DND-41 (cell line): ENCODE data around the gene SDHA.
"Not testable (repeated sequence)": the region's sequence is repeated elsewhere in the genome, so short reads cannot be mapped to it uniquely, and the experiment has no call there.

Experiments
- ATAC-seq: fragments of 200-7000 bp; cut with Tn5 transposase; 3 replicates; pipeline ENCODE4 v1.9.1; 2021; ENCODE audit warnings: low read depth; ENCODE audit not compliant: insufficient read depth
- DNase-seq: peaks from one replicate; pipeline ENCODE4 v3.0.0-alpha.2; 2020
- H2AFZ ChIP-seq: 2 replicates; pipeline ENCODE4 v1.6.0; 2012; ENCODE audit warnings: low read depth, low read length
- H3K27ac ChIP-seq: 2 replicates; pipeline ENCODE4 v1.5.1; 2012; ENCODE audit warnings: low read length, inconsistent platforms
- H3K27me3 ChIP-seq: fragments of 200-600 bp; sonication (generic); 2 replicates; pipeline ENCODE4 v1.6.0; 2012; ENCODE audit warnings: low read length, mild to moderate bottlenecking, inconsistent platforms; ENCODE audit not compliant: insufficient read depth, poor library complexity
- H3K36me3 ChIP-seq: 2 replicates; pipeline ENCODE4 v1.5.1; 2012; ENCODE audit warnings: low read length, inconsistent platforms; ENCODE audit not compliant: insufficient read depth
- H3K4me1 ChIP-seq: 2 replicates; pipeline ENCODE4 v1.5.1; 2012; ENCODE audit warnings: mild to moderate bottlenecking, low read length; ENCODE audit not compliant: insufficient read depth
- H3K4me2 ChIP-seq: 2 replicates; pipeline ENCODE4 v1.6.0; 2012; ENCODE audit warnings: mild to moderate bottlenecking, moderate library complexity, low read length, inconsistent platforms; ENCODE audit not compliant: insufficient read depth
- H3K4me3 ChIP-seq, 2 experiments: fragments of 200-600 bp in 1 of 2; shearing (Covaris generic) in 1 of 2; 2 replicates each; pipeline ENCODE4 v1.5.1; 2012 to 2016; ENCODE audit warnings: inconsistent platforms in 2 of 2, low read length in 2 of 2, mild to moderate bottlenecking in 2 of 2, low read depth in 1 of 2, moderate library complexity in 1 of 2
- H3K79me2 ChIP-seq: 2 replicates; pipeline ENCODE4 v1.6.0; 2012; ENCODE audit warnings: low read length, inconsistent platforms; ENCODE audit not compliant: insufficient read depth
- H3K9ac ChIP-seq: 2 replicates; pipeline ENCODE4 v1.6.0; 2012; ENCODE audit warnings: low read depth, mild to moderate bottlenecking, inconsistent platforms, low read length, moderate library complexity
- H3K9me3 ChIP-seq: 2 replicates; pipeline ENCODE4 v1.5.1; 2012; ENCODE audit warnings: low read length, moderate library complexity, mild to moderate bottlenecking, inconsistent platforms; ENCODE audit not compliant: insufficient read depth, severe bottlenecking
- H4K20me1 ChIP-seq: 2 replicates; pipeline ENCODE4 v1.6.0; 2012; ENCODE audit warnings: low read length; ENCODE audit not compliant: insufficient read depth

Gene SDHA

DNA sequence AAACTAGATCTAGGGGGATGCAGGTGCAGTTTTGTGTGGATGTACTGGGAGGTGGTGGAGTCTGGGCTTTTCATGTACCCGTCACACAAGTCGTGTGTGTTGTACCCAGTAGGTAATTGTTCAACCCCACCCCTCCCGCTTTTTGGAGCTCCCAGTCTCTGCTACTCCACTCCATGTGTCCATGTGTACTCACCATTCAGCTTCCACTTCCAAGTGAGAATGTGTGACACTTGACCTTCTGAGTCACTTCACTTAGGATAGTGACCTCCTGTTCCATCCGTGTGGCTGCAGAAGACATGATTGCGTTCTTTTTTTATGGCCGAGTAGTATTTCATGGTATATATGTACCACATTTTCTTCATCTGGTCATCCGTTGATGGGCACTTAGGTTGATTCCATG is 22.4 kb downstream of the SDHA start:
- not testable (repeated sequence) for H3K27ac ChIP-seq, H3K4me2 ChIP-seq, DNase-seq, H4K20me1 ChIP-seq, ATAC-seq, H2AFZ ChIP-seq, H3K4me1 ChIP-seq, H3K4me3 ChIP-seq, H3K79me2 ChIP-seq, H3K9ac ChIP-seq, H3K9me3 ChIP-seq, H3K27me3 ChIP-seq
- H3K36me3 ChIP-seq: peaks cover 71% of the 10 kb centered on the region

DNA sequence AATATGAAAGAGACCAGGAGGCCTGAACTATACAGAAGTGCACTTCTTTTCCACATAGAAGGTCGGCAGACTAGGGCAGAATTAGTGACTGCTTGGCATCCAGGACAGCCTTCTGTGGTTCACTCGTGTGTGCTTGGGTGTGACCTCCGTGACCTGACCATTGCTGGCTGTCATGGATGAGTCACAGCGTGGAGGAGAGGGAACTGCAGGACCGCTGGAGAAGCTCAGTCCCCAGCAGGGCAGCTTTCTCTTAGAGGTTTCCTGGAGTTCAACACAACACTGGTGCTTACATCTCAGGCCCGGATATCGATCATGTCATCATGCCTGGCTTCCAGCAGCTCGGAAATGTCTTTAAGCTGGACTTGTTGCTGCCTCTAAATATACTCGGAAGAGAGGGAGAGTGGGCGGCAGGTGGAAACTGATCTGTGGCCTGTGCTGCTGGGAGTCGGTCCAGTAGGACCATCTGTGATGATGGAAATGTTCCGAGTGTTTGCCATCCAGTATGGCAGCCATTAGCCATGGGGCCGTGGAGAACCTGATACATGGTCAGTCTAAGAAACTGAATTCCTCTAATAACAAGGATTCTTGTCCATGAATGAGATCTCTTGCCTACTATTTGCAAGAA is 23.0 kb downstream of the SDHA start:
- H3K4me3 ChIP-seq, H3K27ac ChIP-seq, H3K9ac ChIP-seq, H3K4me1 ChIP-seq, ATAC-seq, H3K4me2 ChIP-seq, H4K20me1 ChIP-seq, DNase-seq, H3K9me3 ChIP-seq, H2AFZ ChIP-seq, H3K27me3 ChIP-seq, H3K79me2 ChIP-seq: not testable (repeated sequence)
- H3K36me3 ChIP-seq: peaks cover 71% of the 10 kb centered on the region

DNA sequence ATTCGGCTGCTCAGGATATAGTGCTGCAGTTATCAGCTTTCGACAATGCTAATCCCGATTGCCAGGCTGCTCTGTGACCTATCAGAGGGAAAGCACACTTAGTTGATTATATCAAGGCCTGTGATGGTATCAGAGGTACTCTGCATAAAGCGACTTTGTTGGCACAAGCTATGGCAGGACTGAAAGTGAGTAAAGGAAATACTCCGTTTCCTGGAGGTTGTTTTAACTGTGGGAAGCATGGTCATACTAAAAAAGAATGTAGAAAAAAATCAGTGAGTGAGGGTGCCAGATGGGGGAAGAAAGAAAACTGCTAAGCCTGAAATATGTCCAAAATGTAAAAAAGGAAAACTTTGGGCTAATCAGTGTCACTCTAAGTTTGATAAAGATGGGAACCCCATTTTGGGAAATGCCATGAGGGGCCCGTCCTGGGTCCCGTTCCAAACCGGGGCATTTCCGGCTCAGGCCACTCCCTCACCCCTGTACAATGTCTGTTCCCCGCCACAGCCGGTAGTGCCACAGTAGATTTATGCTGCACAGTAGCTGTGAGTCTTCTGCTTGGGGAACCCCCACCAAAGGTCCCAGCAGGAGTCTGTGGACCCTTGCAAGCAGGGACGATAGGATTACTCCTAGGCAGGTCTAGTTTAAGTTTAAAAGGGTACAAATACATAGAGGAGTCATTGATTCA is 25.7 kb downstream of the SDHA start:
- H3K79me2 ChIP-seq, H3K9ac ChIP-seq, DNase-seq, H2AFZ ChIP-seq, H3K4me3 ChIP-seq, H3K9me3 ChIP-seq, H3K27ac ChIP-seq, H3K27me3 ChIP-seq, ATAC-seq, H3K4me1 ChIP-seq, H3K4me2 ChIP-seq, H4K20me1 ChIP-seq: not testable (repeated sequence)
- peaks cover 71% of the 10 kb centered on the region for H3K36me3 ChIP-seq

DNA sequence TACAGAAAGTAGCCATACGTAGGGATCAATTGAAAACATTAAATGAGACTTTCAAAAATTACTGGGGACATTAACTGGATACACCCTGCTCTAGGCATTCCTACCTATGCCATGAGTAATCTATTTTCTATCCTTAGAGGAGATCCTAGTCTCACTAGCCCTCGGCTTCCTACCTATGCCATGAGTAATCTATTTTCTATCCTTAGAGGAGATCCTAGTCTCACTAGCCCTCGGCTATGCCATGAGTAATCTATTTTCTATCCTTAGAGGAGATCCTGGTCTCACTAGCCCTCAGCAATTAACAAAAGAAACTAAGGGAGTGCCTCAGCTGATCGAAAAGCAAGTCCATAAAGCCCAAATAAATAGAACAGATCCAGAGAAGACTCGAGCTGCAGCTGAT is 27.6 kb downstream of the SDHA start:
- H3K4me1 ChIP-seq, H3K4me2 ChIP-seq, H3K27ac ChIP-seq, H3K79me2 ChIP-seq, H3K27me3 ChIP-seq, DNase-seq, H4K20me1 ChIP-seq, ATAC-seq, H2AFZ ChIP-seq, H3K4me3 ChIP-seq, H3K9ac ChIP-seq, H3K9me3 ChIP-seq: not testable (repeated sequence)
- peaks cover 73% of the 10 kb centered on the region for H3K36me3 ChIP-seq

- not testable (repeated sequence) for H3K9me3 ChIP-seq, H3K4me1 ChIP-seq, H2AFZ ChIP-seq, DNase-seq, H4K20me1 ChIP-seq, H3K4me2 ChIP-seq, H3K4me3 ChIP-seq, H3K27ac ChIP-seq, H3K27me3 ChIP-seq, H3K79me2 ChIP-seq, H3K9ac ChIP-seq, ATAC-seq
- H3K36me3 ChIP-seq: peaks cover 81% of the 10 kb centered on the region
Measured at GRCh38 chr5:250396-250795, 32.3 kb downstream of the SDHA start.

DNA sequence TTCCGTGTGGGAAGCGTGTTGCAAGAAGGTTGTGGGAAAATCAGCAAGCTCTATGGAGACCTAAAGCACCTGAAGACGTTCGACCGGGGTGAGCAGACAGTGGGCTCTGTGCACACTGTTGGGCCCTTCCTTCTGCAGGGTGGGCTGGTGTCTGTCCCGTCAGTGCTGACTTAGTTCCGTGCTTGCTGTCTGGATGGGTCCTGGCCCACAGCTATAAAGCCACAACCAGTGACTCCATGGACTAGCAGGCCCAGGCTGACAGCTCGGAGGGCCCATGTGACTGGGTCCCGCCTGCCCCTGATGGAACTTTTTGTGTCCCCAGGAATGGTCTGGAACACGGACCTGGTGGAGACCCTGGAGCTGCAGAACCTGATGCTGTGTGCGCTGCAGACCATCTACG is 32.9 kb downstream of the SDHA start:
- not testable (repeated sequence) for H3K9ac ChIP-seq, H3K27ac ChIP-seq, H2AFZ ChIP-seq, H3K4me3 ChIP-seq, H4K20me1 ChIP-seq, DNase-seq, H3K4me1 ChIP-seq, H3K9me3 ChIP-seq, H3K27me3 ChIP-seq, ATAC-seq, H3K79me2 ChIP-seq, H3K4me2 ChIP-seq
- H3K36me3 ChIP-seq: peaks cover 77% of the 10 kb centered on the region

- H3K9ac ChIP-seq, H3K79me2 ChIP-seq, H4K20me1 ChIP-seq, H3K27ac ChIP-seq, H3K27me3 ChIP-seq, DNase-seq, H3K4me2 ChIP-seq, ATAC-seq, H2AFZ ChIP-seq, H3K9me3 ChIP-seq, H3K4me1 ChIP-seq, H3K4me3 ChIP-seq: not testable (repeated sequence)
- H3K36me3 ChIP-seq: peaks cover 77% of the 10 kb centered on the region
Measured at GRCh38 chr5:251538-251937, 33.4 kb downstream of the SDHA start.

DNA sequence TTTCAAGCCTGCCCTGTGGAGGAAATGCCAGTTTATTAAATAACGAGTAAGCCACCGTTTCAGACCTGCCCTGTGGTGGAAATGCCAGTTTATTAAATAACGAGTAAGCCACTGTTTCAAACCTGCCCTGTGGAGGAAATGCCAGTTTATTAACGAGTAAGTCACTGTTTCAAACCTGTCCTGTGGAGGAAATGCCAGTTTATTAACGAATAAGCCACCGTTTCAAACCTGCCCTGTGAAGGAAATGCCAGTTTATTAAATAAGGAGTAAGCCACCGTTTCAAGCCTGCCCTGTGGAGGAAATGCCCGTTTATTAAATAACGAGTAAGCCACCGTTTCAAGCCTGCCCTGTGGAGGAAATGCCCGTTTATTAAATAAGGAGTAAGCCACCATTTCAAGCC is 33.9 kb downstream of the SDHA start:
- H3K4me2 ChIP-seq, H3K79me2 ChIP-seq, H3K27me3 ChIP-seq, ATAC-seq, H3K4me3 ChIP-seq, H3K27ac ChIP-seq, H3K4me1 ChIP-seq, H3K9me3 ChIP-seq, H3K9ac ChIP-seq, DNase-seq, H2AFZ ChIP-seq, H4K20me1 ChIP-seq: not testable (repeated sequence)
- H3K36me3 ChIP-seq: peaks cover 81% of the 10 kb centered on the region
